Spleen (tissue), 11 donors: ENCODE results near the gene AGPS. TPM values are rescaled to one million over a fixed set of nuclear protein-coding genes. Genes with fewer than 3 reads are reported as not detected.
A peak's percentile ranks its signal among the peaks of the same experiment; 100 is the strongest.

Source experiments
- DNase-seq: peaks from one replicate; pipeline ENCODE4 v3.0.0-alpha.2; 2020
- H3K27ac ChIP-seq, 8 donors: fragments of 200-600 bp; sonication (generic) in 7 of 8; 1 replicate in 4 of 8; 2 replicates in 4 of 8; pipeline versions ENCODE4 v1.5.0 to v1.8.0; 2016 to 2021; ENCODE audit warnings: inconsistent platforms in 4 of 8, mild to moderate bottlenecking in 4 of 8, moderate library complexity in 1 of 8
- H3K27me3 ChIP-seq, 7 donors: fragments of 200-600 bp; sonication (generic) in 6 of 7; replicated peaks in 1 of 7; 1 replicate in 4 of 7; 2 replicates in 3 of 7; pipeline versions ENCODE4 v1.5.0 to v1.8.0; 2016 to 2021; ENCODE audit warnings: inconsistent platforms in 3 of 7, mild to moderate bottlenecking in 1 of 7
- H3K36me3 ChIP-seq, 6 donors: fragments of 200-600 bp; sonication (generic) in 5 of 6; 1 replicate in 4 of 6; 2 replicates in 2 of 6; pipeline versions ENCODE4 v1.5.0 to v1.8.0; 2016 to 2021; ENCODE audit warnings: inconsistent platforms in 2 of 6
- H3K4me1 ChIP-seq, 6 donors: fragments of 200-600 bp; sonication (generic) in 5 of 6; 1 replicate in 3 of 6; 2 replicates in 3 of 6; pipeline versions ENCODE4 v1.5.0 to v1.8.0; 2016 to 2021; ENCODE audit warnings: inconsistent platforms in 3 of 6
- H3K4me3 ChIP-seq, 8 donors: fragments of 200-600 bp; sonication (generic) in 7 of 8; 1 replicate in 4 of 8; 2 replicates in 4 of 8; pipeline versions ENCODE4 v1.5.0 to v1.8.0; 2016 to 2021; ENCODE audit warnings: inconsistent platforms in 4 of 8, mild to moderate bottlenecking in 4 of 8, moderate library complexity in 2 of 8
- H3K9me3 ChIP-seq, 8 donors: fragments of 200-600 bp; sonication (generic) in 7 of 8; 1 replicate in 4 of 8; 2 replicates in 4 of 8; pipeline versions ENCODE4 v1.5.0 to v1.8.0; 2016 to 2021; ENCODE audit warnings: inconsistent platforms in 4 of 8
- POLR2A ChIP-seq, 3 donors: fragments of 450-650 bp; IDR thresholded peaks; one replicate each; pipeline ENCODE4 v1.5.1; 2017; ENCODE audit warnings: antibody characterized with exemption in 3 of 3, mild to moderate bottlenecking in 1 of 3
- POLR2AphosphoS5 ChIP-seq, 3 donors: sonication (generic); formaldehyde crosslinking; IDR thresholded peaks; one replicate each; pipeline ENCODE4 v1.5.1; 2017; ENCODE audit warnings: antibody characterized with exemption in 3 of 3
- WGBS, 5 donors: extraction: QIAGEN DNeasy Blood & Tissue Kit in 3 of 5; methylation state at CpG; one replicate each; pipeline versions ENCODE4 v1.1.5 to v1.1.7; 2013 to 2018; 5-methylcytosine and 5-hydroxymethylcytosine counted together
- intact Hi-C: fragments of 100-400 bp; cut with DNase I; formaldehyde crosslinking; loops from one replicate; pipeline ENCODE4 v1.15.0; 2023; ENCODE audit warnings: low total_unique reads
- polyA plus RNA-seq, 3 donors: library from polyadenylated mRNA; stranded (reverse); fragments of 200-250 nt; gene quantifications; one replicate each; pipeline ENCODE4 v1.2.1, GENCODE V29; 2013
- total RNA-seq, 7 donors: library from RNA; depleted of rRNA in 3 of 7; stranded (reverse); fragments of >200 nt in 3 of 7; fragmentation: NEBNext Ultra II Directional in 4 of 7; extraction: Animal tissue kit (Norgen Biotek cat#: 25700) in 4 of 7; gene quantifications; one replicate each; pipeline versions ENCODE4 v1.1.0 to v1.2.1, GENCODE V29; 2016 to 2021
- TF ChIP-seq, protein P1 (sequence below), 11 experiments: fragments of 200-600 bp in 7 of 11; fragments of 450-650 bp in 4 of 11; sonication (generic) in 4 of 11; IDR thresholded peaks in 8 of 11; conservative IDR thresholded peaks in 3 of 11; 1 replicate in 7 of 11; 2 replicates in 4 of 11; pipeline versions ENCODE4 v1.4.0 to v1.8.0; 2016 to 2021; ENCODE audit warnings: antibody characterized with exemption in 11 of 11, inconsistent platforms in 4 of 11, mild to moderate bottlenecking in 1 of 11
- donor health status: healthy with polysubstance abuse.
- donor health status: DM: no; HTN: no; CAD: no; lungs with moderate emphysema.
- donor health status: DM: no; HTN: no; CAD: no.
- donor health status: Bipolar disorder and iron deficiency.
- donor health status: healthy.
- donor health status: DM: no; HTN: no; CAD: no.
- donor health status: DM: yes; HTN: yes; CAD: no.

The AGPS gene
- total and polyA plus RNA-seq, 10 donors: 3.3 to 44.5 (median 28.2) TPM

DNA sequence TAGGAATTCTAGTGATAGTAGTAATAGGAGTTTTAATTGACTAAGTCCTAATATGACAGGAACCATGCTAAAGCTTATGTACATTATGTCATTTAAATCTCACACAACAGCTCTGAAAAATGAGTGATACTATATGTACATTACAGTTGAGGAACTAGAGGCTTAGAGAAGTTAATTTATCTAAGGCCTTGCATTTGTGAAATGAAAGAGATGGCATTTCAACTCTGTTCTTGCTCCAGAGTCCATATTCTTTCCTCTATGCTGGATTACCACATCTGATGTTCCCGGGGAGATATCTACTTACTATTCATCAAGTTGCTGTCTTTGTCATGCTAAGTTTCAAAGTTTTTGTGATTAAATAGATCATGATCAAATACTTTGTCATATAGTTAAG lies 5.7 kb downstream of the AGPS start:
- H3K4me1 ChIP-seq: peaks cover 9 to 98% (median 41%) of the 10 kb centered on the region in 6 donors
- TF ChIP-seq POLR2AphosphoS5 (IDR thresholded peaks at IDR 0.05) (no peak), POLR2A (IDR thresholded peaks at IDR 0.05) (no peak)
- TF ChIP-seq, protein P1, sequence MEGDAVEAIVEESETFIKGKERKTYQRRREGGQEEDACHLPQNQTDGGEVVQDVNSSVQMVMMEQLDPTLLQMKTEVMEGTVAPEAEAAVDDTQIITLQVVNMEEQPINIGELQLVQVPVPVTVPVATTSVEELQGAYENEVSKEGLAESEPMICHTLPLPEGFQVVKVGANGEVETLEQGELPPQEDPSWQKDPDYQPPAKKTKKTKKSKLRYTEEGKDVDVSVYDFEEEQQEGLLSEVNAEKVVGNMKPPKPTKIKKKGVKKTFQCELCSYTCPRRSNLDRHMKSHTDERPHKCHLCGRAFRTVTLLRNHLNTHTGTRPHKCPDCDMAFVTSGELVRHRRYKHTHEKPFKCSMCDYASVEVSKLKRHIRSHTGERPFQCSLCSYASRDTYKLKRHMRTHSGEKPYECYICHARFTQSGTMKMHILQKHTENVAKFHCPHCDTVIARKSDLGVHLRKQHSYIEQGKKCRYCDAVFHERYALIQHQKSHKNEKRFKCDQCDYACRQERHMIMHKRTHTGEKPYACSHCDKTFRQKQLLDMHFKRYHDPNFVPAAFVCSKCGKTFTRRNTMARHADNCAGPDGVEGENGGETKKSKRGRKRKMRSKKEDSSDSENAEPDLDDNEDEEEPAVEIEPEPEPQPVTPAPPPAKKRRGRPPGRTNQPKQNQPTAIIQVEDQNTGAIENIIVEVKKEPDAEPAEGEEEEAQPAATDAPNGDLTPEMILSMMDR (IDR thresholded peaks at IDR 0.05 in 8 of 11, conservative IDR thresholded peaks at IDR 0.05 in 3 of 11): no peak
- H3K36me3 ChIP-seq: no peaks in the 10 kb centered on the region
- DNase-seq: no peak
- intact Hi-C loops: no loop called here
- H3K27me3 ChIP-seq: no peaks in the 10 kb centered on the region
- peak overlapping the region in 2 of 8 donors; percentile 4 to 17 for H3K27ac ChIP-seq
- no peak overlapping the region for H3K4me3 ChIP-seq
- H3K9me3 ChIP-seq: no peaks in the 10 kb centered on the region
- WGBS, 5 donors: 53 to 100% (median 71%) methylated on average over 1 of the region's 1 CpG

DNA sequence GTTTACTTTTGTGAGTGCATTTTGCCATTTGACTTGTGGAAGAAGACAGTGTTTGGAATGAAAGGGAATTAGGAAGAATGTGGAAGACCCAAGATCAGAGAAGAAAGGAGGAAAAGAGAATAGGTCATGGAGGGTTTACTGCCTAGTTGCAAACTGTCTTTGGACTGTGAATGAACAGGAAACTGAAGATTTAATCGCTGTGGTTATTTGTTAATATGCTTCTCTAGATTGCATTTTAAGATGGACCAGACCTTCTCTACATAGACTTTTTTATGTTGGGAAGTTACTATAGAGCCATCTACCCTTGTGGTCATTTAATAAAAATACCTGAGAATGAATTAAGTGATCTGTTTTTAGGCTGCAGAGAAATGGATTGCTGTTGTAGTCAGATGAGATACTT lies 6.2 kb downstream of the AGPS start:
- Histone ChIP-seq H3K4me3 (no peak overlapping the region), H3K36me3 (no peaks in the 10 kb centered on the region), H3K9me3 (no peaks in the 10 kb centered on the region), H3K27me3 (no peaks in the 10 kb centered on the region), H3K27ac (no peak overlapping the region), H3K4me1 (peaks cover 4 to 98% (median 38%) of the 10 kb centered on the region in 6 donors)
- TF ChIP-seq POLR2A (IDR thresholded peaks at IDR 0.05): no peak
- TF ChIP-seq POLR2AphosphoS5 (IDR thresholded peaks at IDR 0.05): no peak
- TF ChIP-seq, protein P1 (IDR thresholded peaks at IDR 0.05 in 8 of 11, conservative IDR thresholded peaks at IDR 0.05 in 3 of 11): no peak
- no peak for DNase-seq
- intact Hi-C loops: no loop called here
- WGBS, 5 donors: 24 to 62% (median 41%) methylated on average over 1 of the region's 1 CpG

DNA sequence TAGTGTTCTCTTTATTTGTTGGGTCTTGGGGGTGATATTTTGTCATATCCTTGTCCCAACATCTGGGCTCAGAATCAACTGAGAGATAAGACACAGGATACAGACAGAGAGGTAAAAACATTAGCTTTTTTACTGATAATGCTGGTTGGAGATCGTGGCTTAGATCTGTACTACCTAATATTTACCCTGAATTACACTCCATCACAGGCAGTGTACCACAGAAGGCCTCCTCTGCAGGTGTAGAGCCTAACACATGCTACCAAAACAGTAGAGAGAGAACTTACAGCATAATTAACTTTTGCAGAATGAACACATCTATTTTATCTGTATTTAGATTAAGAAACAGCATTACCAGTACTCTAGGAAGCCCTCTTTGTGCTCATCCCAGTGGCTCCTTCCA lies 6.8 kb downstream of the AGPS start:
- no peaks in the 10 kb centered on the region for H3K9me3 ChIP-seq
- peaks cover 0 to 98% (median 33%) of the 10 kb centered on the region in 6 donors for H3K4me1 ChIP-seq
- DNase-seq: no peak
- 21 to 41% (median 30%) methylated on average over 1 of the region's 1 CpG for WGBS, 5 donors
- H3K36me3 ChIP-seq: no peaks in the 10 kb centered on the region
- intact Hi-C loops: no loop called here
- TF ChIP-seq POLR2A (IDR thresholded peaks at IDR 0.05) (no peak), POLR2AphosphoS5 (IDR thresholded peaks at IDR 0.05) (no peak)
- TF ChIP-seq, protein P1 (IDR thresholded peaks at IDR 0.05 in 8 of 11, conservative IDR thresholded peaks at IDR 0.05 in 3 of 11): no peak
- H3K27ac ChIP-seq: no peak overlapping the region
- H3K27me3 ChIP-seq: no peaks in the 10 kb centered on the region
- H3K4me3 ChIP-seq: no peak overlapping the region

DNA sequence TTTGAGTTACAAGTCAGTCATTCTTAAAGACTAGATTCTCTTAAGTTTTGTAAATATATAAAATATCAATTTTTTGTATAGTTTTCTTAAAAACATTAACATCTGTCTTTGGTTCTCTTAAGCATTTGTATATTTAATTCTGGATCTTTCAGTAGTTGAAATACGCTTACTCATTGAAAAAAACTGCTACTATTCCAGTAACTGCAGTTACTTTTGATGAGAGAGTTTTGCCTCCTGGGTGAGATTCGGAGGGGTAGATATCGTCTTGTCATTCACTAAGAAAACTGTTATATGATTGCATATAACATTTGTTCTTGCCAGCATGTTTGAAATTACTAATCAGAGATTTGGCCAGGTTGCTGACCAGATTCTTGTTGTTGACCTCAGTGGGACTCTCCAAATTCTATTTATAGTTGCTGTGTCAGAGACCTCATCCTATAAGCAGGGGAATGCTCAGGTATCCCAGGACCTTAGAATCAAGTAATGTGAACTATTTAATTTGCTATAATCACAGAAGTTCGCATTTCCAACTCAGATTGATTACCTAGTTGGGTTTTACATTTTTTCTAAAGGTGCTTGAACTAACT lies 7.9 kb downstream of the AGPS start:
- H3K27me3 ChIP-seq: no peaks in the 10 kb centered on the region
- intact Hi-C loops: no loop called here
- WGBS, 5 donors: 85 to 91% (median 88%) methylated on average over 4 of the region's 4 CpGs

More for the DNA sequence above, 7.9 kb downstream of the AGPS start:
- H3K27ac ChIP-seq: no peak overlapping the region
- no peaks in the 10 kb centered on the region for H3K9me3 ChIP-seq
- TF ChIP-seq, protein P1 (IDR thresholded peaks at IDR 0.05 in 8 of 11, conservative IDR thresholded peaks at IDR 0.05 in 3 of 11): no peak
- no peak for TF ChIP-seq POLR2AphosphoS5 (IDR thresholded peaks at IDR 0.05)
- H3K36me3 ChIP-seq: no peaks in the 10 kb centered on the region
- H3K4me1 ChIP-seq: peaks cover 0 to 98% (median 28%) of the 10 kb centered on the region in 6 donors
- DNase-seq: no peak
- no peak overlapping the region for H3K4me3 ChIP-seq
